Measurements from ENCODE around the gene CNDP1.

The CNDP1 gene

GRCh38 chr18:74531043-74531442, 3.3 kb upstream of the CNDP1 start:
- no peak overlapping the region for H3K27ac ChIP-seq

DNA sequence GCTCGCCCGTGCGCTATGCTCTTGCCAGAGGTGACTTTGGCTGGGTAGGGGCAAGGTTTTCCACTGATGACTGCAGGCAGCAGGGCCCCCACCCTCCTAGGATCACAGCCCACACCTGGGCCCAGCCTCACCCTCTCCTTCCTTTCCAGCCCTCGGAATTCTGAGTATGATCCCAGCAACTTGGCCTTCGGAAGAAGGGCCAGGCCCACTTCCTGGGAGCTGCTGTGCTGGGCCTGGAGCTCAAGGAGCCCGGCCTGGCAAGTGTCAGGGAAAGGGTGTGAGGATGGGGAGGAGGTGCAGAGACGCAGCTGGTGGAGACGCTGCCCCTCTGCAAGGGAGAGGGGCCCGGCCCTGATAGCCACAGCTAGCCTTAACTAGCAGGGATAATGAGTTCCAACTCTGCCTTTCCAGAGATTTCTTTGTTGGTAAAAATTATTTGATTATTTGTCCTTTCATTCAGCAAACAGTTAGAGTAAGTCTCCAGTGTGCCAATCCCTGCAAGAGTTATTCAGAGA, 1.7 kb upstream of the CNDP1 start:
- no peak overlapping the region for H3K27ac ChIP-seq
- TF ChIP-seq, protein P1, sequence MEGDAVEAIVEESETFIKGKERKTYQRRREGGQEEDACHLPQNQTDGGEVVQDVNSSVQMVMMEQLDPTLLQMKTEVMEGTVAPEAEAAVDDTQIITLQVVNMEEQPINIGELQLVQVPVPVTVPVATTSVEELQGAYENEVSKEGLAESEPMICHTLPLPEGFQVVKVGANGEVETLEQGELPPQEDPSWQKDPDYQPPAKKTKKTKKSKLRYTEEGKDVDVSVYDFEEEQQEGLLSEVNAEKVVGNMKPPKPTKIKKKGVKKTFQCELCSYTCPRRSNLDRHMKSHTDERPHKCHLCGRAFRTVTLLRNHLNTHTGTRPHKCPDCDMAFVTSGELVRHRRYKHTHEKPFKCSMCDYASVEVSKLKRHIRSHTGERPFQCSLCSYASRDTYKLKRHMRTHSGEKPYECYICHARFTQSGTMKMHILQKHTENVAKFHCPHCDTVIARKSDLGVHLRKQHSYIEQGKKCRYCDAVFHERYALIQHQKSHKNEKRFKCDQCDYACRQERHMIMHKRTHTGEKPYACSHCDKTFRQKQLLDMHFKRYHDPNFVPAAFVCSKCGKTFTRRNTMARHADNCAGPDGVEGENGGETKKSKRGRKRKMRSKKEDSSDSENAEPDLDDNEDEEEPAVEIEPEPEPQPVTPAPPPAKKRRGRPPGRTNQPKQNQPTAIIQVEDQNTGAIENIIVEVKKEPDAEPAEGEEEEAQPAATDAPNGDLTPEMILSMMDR (IDR thresholded peaks at IDR 0.05) = no peak
- no peak for TF ChIP-seq ZFX (IDR thresholded peaks at IDR 0.05; ENCODE audit: borderline replicate concordance)

More at GRCh38 chr18:74531043-74531442, 3.3 kb upstream of the CNDP1 start:
- TF ChIP-seq, protein P1 (IDR thresholded peaks at IDR 0.05) = no peak
- no peak for TF ChIP-seq ZFX (IDR thresholded peaks at IDR 0.05; ENCODE audit: borderline replicate concordance)

- TF ChIP-seq, protein P1 (IDR thresholded peaks at IDR 0.05) = no peak
- TF ChIP-seq ZFX (IDR thresholded peaks at IDR 0.05; ENCODE audit: borderline replicate concordance) = no peak
- H3K27ac ChIP-seq = no peak overlapping the region
Observed at GRCh38 chr18:74533666-74534065, 634 bp upstream of the CNDP1 start.

DNA sequence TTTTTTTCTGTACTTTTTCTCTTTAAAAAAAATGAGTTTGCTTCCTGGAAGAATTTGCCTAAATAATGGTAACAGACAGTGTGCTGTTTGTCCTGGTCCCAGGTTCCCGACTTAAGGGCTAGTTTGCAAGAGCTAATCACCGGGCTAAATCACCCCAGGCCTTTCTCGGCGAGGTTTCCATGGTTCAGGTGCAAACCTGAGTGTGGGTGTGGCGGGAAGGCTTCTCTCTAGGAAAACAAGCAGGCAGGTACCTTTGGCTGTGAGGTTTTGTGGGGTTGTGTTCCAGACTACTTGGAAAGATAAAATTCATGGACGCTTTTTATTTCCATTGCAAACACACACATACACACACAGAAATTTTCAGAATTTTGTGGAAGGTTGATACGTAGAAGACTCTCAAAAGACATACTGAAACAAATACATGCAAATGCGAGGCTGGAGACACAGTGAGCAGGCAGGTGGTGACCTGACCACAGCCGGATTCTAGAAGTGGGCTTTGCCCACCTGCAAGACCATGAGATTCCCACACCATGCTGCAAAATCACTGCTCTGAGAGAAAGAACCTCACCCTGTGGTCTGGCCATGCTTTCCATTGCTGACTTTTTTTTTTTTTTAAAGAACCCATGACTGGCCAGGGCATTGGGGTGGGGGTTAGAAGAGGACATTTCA, 815 bp downstream of the CNDP1 start:
- TF ChIP-seq ZFX (IDR thresholded peaks at IDR 0.05; ENCODE audit: borderline replicate concordance) = no peak
- TF ChIP-seq, protein P1 (IDR thresholded peaks at IDR 0.05) = no peak
- no peak overlapping the region for H3K27ac ChIP-seq

DNA sequence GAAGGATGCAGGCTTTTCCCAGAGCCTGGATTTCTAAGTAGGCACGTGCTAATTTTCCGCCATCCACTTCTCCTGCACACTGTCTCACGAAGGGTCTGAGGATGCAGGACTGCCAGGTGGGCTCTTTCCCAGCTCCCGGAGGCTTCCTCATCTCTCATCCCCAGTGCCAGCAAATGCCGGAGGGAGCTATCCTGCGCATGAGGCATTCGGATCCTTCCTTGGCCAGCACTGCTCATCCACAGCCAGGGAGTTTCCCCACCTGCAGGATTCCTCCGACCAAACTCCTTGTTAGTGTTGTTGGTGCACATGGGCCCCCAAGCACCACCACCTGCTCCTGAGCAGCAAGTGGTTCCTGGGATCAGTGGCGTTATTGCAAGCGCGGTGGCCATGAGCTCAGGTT, 5.0 kb downstream of the CNDP1 start:
- no peak for TF ChIP-seq ZFX (IDR thresholded peaks at IDR 0.05; ENCODE audit: borderline replicate concordance)
- TF ChIP-seq, protein P1 (IDR thresholded peaks at IDR 0.05) = no peak
- no peak overlapping the region for H3K27ac ChIP-seq

GRCh38 chr18:74540652-74541421, 6.5 kb downstream of the CNDP1 start:
- no peak for TF ChIP-seq ZFX (IDR thresholded peaks at IDR 0.05; ENCODE audit: borderline replicate concordance)
- TF ChIP-seq, protein P1 (IDR thresholded peaks at IDR 0.05) = no peak
- H3K27ac ChIP-seq = no peak overlapping the region

Data from 22Rv1 (cell line).